GM19023 (cell line): Measurements from ENCODE around the gene APEH.

Source experiments
- ATAC-seq: cut with Tn5 transposase; IDR thresholded peaks from one replicate; pipeline ENCODE4 v1.9.1; 2021; ENCODE audit warnings: mild to moderate bottlenecking, moderate library complexity; ENCODE audit not compliant: unreplicated experiment

Gene APEH

DNA sequence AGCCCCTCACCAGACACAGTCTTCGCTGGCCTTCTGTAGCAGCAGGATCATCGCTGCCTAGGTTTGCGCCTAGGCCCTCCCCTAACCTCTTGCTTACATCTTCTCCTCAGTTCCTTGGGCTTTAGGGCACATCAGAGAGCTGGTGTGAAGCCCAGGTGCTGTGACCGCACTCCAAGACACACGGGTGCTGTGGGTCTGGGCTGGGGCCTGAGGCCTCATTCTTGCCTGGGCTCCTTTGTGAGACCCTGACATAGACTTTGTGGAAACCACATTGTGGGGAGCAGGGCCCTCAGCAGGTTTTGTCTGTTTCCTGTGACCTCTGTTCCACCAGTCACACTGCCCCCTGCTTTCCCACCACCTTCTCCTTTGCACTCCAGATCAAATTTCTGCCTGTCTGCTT is 37.3 kb downstream of the APEH start:
- no peak for ATAC-seq

DNA sequence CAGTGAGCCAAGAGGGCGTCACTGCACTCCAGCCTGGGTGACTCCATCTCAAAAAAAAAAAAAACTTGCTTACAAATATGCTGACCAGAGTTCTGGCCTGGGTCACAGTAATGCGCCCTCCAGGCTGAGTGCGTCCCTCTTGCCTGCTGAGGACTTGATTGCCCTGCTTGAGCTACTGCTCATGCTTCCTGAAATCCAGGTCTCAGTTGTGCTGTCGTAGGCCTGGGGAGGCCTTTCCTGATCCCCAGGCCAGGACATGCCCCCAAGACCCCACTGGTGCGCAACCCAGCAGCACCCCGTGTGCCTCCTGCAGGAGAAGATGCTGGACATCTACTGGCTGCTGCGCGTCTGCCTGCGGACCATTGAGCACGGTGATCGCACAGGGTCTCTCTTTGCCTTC is 38.0 kb downstream of the APEH start:
- no peak for ATAC-seq

GRCh38 chr3:49712631-49713317 is 38.6 kb downstream of the APEH start:
- no peak for ATAC-seq

- no peak for ATAC-seq
Measured at GRCh38 chr3:49713336-49714105, 39.4 kb downstream of the APEH start.

DNA sequence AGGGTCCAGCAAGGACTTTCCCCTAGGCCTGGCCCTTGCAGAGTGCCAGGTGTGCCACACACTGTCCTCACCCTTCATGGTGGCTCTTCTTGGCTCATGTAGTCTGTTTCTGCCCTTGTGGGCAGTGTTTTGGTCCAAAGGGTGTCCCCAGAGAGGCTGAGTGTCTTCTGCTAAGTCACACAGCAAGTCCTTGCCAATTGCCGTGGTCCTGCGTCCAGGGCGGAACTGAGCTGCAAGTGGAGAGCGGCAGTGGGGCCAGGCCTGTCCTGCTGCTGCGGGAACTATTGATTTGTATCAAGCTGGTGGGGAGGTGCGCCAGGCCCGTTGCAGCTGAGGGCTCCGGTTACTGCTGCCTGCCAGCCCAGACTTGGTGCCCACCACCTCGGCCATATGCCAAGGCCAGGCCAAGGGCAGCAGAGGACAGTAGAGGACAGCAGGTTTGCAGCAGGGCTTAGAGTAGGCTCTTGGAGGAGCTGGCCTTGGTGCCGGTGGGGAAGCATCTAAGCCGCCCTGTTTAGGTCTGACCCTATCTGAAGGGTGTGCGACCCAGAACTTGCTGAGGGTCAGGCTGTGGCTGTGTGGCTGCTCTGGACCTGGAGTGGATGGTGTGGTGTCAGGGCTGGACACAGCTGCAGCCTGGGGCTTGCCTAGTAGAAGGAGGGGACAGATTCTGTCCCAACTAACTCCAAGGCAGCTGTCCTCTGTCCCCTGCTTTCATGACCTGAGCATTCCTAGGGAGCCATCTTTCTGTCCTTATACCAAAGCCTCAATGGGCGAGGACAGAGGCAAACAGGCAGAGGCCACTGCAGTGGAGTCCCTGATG is 40.8 kb downstream of the APEH start:
- ATAC-seq, result no peak

DNA sequence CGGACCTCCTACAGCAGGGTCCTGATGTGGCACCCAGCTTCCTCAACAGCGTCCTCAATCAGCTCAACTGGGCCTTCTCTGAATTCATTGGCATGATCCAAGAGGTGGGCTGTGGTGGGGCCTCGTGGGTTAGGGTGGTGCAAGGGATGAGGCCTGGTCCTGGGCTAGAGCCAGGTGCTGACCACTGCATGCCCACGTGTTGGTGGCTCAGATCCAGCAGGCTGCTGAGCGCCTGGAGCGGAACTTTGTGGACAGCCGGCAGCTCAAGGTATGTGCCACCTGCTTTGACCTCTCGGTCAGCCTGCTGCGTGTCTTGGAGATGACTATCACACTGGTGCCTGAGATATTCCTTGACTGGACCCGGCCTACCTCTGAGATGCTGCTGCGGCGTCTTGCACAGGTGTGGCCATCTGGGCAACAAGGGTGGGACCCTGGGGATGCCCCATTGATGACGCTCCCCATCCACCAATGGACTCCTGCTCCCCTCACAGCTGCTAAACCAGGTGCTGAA is 41.5 kb downstream of the APEH start:
- no peak for ATAC-seq

- no peak for ATAC-seq
Measured at GRCh38 chr3:49716169-49716568, 42.0 kb downstream of the APEH start.

DNA sequence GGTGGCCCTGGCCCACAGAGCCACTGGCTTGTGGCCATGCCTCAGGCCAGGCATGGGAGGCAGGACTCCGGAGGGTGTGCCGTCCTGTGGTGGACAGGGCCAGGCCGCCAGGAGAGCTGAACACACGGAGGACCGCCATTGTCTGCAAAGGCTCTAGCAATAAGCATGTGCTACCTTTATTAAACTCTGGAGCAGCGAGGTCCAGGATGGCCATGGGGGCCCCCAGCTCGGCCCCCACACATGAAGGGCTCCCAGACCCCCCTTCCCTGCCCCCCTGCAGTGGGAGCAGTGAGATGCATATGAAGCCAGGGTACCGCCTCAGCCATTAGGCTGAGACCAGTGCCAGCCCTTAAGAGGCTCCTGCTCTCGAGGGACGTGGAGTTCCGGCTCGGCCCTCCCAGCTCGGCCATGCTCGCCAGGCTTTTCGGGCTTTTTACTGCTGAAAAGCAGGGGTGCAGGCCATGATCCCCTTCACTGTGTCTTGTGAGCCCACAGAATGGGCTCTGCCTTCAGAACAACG is 42.6 kb downstream of the APEH start:
- ATAC-seq, result no peak

DNA sequence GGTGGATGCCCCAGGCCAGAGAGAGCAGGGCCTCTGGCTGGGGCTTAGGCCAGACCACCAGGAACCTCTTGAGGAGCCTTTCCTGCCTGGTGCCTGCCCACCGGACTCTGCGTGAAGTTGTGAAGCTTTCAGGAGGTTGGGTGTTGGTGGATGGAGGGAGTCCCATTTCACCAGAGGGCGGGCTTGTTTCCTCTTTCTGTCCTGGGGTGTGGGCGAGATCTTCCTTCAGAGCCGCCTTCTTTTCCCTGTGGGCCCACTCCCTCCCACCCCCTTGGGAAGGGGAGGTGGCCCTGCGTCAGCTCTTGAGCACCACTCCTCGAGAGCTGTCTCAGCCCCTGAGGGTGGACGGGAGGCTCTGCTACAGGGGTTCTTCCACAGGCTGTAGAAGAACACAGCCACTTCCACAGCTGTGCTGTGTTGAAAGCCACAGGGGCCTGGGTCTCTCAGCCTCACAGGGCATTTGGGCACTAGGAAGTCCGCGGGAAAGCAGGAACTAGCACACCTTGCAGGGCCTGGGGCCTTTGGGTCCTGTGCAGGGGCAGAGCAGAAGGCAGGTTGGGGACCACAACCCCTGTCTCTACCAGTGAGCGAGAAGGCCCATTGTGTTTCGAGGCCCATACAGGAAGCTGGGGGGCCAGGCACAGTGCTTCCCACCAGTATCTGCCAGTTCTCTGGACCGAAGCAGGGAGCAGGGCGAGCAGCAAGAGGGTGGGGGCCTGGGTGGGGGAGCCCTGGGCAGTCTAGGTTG is 43.2 kb downstream of the APEH start:
- no peak for ATAC-seq

DNA sequence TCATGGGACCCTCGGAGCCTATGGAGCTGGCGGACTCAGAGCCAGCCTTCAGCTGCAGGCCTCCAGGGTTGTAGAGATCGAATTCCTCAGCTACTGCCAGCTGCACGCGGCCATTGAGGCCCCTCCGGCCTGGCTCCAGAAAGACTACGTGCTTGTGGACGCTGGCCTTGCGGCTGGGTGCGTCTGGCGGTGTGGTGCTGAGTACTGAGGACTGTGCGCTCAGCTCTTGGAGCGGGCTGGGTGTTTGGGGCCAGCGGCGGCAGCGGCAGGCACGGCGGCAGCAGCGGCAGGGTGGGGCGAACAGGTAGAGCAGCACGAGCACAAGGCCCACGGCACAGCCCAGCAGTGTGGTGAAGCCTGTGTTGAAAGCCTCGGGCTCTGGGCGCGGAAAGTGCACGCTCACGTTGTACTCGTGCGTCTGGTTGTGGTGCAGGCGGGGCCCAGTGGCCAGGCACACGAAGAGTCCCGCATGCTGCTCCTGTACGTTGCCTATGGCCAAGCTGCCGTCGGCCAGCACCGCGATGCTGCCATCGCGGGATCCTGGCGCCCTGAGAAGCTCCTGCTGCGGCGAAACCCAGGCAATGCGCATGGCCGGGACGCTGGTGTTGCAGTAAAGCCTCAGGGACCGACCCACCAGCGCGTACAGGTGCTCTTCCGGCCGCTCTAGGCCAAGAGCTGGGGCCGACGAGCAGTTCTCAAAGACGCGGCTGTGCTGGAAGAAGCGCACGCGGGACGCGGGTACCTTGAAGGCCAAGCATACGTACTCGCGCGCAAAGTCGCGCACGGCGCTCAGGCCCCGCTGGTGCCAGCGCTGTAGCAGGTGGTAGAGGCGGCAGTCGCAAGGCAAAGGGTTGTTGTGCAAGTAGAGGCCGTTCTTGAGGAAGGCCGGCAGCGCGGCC is 44.1 kb downstream of the APEH start:
- no peak for ATAC-seq

- no peak for ATAC-seq
Measured at GRCh38 chr3:49718858-49719213, 44.7 kb downstream of the APEH start.

DNA sequence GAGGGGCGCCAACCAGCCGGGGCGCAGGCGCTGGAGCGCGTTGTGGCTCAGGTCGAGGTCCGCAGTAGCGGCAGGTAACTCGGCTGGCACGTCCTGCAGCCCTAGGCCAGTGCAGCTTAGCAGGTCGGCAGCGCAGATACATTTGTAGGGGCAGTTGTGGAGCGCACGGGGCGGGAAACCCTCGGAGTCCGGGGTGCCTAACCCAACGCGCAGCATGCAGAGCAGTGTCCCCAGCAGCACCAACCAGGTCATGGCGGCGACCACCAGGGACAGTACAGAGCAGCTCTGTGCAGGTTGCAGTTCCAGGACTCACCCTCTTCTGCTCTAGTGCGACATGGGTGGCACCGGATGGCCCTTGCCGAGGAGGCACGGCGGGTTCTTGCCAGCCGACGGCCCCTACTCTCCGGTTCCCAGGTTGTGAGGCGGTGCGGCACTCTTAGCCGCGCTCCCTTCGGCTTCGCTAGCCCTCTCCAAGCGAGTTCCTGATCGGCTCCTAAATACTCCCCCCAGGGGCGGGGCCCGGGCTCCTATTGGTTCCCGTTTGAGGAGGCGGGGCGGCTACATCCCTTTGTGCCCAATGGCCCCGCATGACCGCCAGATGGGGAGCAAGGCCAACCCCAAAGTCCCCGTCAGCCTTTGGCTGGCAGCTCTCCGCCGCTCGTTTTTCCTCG is 45.2 kb downstream of the APEH start, which contains the start of gene AMIGO3:
Gene AMIGO3, minus strand, starts transcription at position 471 of the 671 bp plus-strand sequence. Its CDS starts 219 bp downstream, at position 252.
- ATAC-seq, result peak; percentile 47

DNA sequence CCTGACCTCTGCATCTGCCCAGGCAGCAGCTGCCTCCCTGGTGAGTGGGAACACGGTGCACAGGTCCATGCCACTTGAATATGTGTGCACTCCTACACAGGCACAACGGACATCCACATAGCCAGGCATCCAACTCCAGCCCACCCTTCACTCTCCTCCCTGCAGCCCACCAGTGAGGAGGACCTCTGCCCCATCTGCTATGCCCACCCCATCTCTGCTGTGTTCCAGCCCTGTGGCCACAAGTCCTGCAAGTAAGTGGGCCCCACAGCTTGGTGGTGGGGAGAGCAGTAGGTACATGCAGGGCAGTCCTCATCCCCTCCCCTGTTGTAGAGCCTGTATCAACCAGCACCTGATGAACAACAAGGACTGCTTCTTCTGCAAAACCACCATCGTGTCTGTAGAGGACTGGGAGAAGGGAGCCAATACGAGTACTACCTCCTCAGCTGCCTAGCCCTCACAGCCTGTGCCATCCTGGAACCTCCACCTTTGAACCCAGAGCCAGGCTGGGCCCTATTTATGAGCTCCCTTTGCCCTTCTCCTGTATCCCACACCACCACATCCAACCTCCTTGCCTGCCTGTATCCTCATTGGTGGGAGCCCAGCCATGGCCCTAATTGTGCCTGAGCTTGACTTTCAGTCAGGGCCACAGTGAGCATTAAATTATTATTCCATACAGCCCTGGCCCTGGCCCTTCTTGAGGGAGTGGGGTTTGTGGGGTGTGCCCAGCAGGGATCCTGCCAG is 46.9 kb downstream of the APEH start:
- no peak for ATAC-seq

- ATAC-seq, result no peak
Measured at GRCh38 chr3:49721596-49721895, 47.4 kb downstream of the APEH start.

DNA sequence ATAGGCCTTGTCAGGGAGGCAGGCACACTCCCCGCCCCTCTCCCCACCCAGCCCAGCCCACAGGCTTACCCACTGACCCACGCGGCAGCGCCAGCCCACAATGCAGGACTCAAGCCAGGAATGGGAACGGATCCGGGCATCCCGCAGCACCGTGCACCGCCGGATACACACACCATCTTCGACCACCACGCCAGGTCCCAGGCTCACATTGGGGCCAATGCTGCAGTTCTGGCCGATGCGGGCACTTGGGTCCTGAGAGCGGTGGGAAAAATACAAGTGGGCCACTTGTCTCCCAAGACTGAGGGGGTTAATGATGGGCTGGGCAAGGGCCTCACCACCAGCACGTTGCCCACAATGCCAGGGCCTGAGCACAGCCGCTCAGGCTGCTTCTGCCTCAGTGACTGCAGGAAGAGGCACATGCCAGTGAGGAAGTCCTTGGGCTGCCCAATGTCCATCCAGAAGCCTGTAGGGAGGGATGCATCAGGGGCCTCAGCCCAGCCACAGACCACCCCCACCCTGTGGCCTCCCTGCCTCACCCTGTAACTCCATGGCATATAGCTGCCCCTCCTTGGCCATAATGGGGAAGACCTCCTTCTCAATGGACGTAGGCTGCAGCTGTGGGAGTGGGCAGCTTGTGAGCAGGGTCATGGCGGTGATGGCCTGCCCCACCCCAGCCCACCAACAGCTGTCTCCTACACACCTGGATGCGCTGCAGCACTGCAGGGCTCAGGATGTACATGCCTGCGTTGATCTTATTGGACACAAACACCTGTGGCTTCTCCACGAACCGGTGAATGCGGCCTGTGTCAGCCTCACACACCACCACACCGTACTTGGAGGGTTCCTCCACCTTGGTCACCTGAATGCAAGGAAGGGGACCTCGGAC is 48.0 kb downstream of the APEH start:
- ATAC-seq, result no peak

GRCh38 chr3:49722896-49723295 is 48.7 kb downstream of the APEH start:
- no peak for ATAC-seq

DNA sequence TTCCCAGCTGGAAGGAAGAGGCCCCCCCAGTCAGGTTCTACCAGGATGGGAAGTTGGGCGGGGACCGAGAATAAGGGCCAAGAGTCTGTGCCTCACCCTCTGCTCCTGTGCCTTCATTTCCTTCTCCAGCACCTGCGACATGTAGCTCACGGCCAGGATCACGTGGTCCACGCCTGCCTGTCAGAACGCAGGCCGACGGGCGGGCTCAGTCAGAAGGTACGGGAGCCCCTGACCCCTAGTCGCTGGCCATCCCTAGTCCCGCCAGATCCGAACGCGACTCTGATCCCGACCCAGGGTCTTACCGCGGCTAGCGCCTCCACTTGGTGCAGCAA is 49.1 kb downstream of the APEH start:
- no peak for ATAC-seq
